LNCAP (cell line): ENCODE data around the gene ADK.

Experiments used
- CTCF ChIP-seq: fragments of 450-650 bp; IDR thresholded peaks from 2 replicates; pipeline ENCODE4 v1.5.1; 2017; ENCODE audit warnings: mild to moderate bottlenecking

ADK gene

GRCh38 chr10:74289188-74289587 lies 138.2 kb downstream of the ADK start:
- no peak for TF ChIP-seq CTCF

- TF ChIP-seq CTCF = no peak
These were observed 138.9 kb downstream of the ADK start for GRCh38 chr10:74289951-74290350.

- TF ChIP-seq CTCF = no peak
These were observed 139.7 kb downstream of the ADK start for GRCh38 chr10:74290708-74291107.

GRCh38 chr10:74292871-74293427 lies 141.9 kb downstream of the ADK start:
- no peak for TF ChIP-seq CTCF

GRCh38 chr10:74293686-74294371 lies 142.8 kb downstream of the ADK start:
- no peak for TF ChIP-seq CTCF

GRCh38 chr10:74297389-74298080 lies 146.5 kb downstream of the ADK start:
- TF ChIP-seq CTCF = no peak

- TF ChIP-seq CTCF = no peak
These were observed 149.6 kb downstream of the ADK start for GRCh38 chr10:74300666-74301065.
